HG03095 (cell line): ENCODE results near the gene C6orf62.
"Not testable (repeated sequence)": the region's sequence is repeated elsewhere in the genome, so short reads cannot be mapped to it uniquely, and the experiment has no call there.

ENCODE experiments used
- ATAC-seq: cut with Tn5 transposase; IDR thresholded peaks from one replicate; pipeline ENCODE4 v1.9.1; 2021; ENCODE audit warnings: moderate library complexity; ENCODE audit not compliant: unreplicated experiment

Gene C6orf62

DNA sequence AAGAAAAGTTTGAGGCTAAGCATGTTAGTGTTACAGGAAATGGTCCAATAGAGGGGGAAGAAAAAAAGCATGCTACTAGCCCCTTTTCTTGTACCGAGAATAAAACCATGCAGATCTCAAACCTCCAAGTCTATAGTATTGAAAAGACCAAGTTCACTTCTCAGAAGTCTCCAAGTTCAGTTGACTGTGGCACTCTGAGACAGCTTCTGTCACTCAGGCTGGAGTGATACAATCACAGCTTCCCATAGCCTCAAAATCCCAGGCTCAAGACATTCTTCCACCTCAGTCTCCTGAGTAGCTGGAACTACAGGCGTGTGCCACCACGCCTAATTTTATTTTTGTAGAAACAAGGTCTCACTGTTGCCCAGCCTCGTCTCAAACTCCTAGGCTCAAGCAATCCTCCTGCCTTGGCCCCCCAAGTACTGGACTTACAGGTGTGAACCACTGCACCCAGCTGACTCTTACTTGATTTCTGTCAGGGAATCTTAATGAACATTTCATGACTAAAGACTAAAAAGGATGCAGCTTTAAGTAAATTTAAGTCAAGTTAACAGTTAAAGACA lies 16.2 kb downstream of the C6orf62 start:
- ATAC-seq, result no peak

DNA sequence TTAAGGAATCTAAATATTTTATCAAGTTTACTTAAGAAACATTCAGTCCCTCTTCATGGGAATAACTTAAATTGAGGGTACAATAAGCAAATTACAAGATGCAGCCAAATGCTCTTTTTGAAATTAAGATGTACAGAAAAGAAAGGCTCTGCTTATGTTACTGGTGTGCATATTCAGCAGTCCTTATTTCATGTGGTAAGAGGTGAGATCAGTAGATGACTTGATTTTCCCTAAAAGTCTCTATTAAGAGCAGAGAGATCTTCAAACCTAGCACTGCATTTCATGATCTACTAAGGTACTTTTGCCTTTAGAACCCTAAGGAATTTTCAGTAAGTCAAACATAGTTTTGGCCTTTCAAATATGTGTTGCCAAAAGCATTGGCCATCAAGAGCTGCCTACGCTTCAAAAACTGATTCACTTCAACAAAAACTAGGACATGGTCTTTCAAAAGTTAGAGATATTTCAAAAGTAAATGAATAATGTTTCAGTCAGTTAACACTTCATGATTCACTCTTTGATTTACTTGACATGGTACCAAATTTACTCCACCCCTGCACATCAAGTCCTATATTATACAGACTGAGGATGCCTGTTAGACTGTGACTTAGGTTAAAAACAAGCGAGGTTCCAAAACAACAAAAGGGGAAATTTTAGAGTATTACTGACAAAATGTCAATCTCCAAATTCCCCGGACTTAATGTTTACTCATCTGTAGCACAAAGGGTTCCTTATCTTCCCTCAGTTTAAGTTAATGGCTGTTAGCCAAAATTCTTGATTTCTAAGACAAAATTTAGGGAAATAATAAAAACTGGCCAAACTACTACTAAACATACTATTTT lies 19.2 kb downstream of the C6orf62 start:
- no peak for ATAC-seq

DNA sequence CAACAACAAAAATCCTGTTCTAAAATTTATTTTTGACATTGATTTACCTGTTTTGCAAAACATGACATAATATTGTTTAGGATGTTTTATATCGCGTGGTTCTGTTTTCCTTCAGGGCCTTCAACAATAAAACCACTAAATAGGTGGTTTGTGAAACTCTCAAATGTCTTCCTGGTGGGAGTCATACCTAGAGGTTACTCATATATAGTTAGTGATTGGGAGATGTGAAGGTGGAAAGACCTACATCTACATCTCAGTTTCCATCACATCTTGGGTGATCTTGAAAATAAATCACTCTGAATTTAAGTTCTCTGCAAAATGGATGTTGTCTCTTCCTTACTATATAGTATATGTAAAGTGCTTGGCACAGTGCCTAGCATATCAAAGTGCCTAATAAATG lies 22.9 kb downstream of the C6orf62 start:
- no peak for ATAC-seq

- ATAC-seq, result not testable (repeated sequence)
Observed at GRCh38 chr6:24695635-24696034, 23.3 kb downstream of the C6orf62 start.

DNA sequence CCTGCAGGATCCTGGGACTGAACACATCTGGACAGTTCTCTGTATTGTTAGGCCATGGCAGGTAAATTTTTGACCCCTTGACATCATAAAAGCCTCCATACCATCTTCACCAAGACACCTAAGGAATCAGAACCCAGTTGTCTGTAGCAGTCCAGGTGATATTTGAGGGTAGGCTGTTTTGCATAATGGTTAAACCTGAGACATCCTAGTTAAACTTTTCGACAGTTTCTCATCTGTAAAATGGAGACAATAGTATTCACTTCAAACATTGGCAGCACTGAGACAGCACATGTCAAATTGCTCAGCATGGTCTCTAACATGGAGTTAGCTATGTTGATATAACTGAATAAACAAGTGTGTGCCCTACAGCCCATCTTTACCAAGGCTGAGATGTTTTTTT lies 24.8 kb downstream of the C6orf62 start:
- ATAC-seq, result no peak

- no peak for ATAC-seq
Observed at GRCh38 chr6:24692848-24693592, 25.9 kb downstream of the C6orf62 start.

DNA sequence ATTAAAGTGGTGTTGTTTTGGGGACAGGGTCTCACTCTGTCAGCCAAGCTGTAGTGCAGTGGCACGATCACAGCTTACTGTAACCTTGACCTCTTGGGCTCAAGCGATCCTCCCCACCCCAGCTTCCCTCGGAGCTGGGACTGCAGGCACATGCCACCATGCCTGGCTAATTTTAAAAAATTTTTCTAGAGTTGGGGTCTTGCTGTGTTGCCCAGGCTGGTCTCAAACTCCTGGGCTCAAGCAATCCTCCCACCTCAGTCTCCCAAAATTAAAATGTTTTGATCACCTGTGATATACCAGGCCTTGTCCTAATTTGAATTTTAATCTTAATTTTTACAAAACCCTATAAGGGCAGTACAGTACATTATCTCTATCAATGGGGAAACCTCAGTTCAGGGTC lies 26.5 kb downstream of the C6orf62 start:
- no peak for ATAC-seq

DNA sequence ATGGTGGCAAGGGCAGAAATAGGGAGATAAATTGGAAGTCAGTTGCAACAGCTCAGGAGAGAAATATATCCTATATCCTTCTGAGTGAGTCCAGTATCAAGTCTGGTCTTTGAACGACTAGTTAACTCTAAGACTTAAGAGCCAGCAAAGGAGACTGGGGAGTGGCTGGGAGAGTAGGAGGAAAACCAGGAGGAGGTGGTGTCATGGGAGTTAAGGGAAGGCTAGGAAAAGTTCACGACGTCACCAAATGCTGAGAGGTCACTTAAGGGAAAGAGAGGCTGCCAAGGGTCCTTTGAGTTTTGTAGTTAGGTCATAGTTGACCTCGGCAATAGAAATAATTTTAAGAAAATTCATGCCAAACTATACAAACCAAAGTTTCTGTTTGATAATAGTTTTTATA lies 27.0 kb downstream of the C6orf62 start:
- ATAC-seq, result no peak

DNA sequence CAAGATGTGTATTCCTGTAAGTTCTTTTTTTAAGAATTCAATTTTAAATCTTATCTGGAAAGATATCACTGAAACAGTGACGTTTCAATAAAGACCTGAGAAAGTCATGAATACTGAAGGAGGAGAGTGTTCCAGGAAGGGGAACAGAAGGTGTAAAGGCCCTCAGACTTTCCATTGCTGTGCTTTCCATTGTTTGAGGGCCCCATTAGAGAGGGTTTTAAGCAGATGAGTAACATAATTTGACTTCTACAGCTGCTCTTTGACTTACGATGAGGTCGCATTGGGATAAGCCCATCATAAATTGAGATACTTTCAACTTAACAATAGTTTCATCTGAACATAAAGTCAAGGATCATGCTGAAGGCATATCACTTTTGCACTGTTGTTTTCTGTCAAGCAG lies 27.4 kb downstream of the C6orf62 start:
- ATAC-seq, result no peak

DNA sequence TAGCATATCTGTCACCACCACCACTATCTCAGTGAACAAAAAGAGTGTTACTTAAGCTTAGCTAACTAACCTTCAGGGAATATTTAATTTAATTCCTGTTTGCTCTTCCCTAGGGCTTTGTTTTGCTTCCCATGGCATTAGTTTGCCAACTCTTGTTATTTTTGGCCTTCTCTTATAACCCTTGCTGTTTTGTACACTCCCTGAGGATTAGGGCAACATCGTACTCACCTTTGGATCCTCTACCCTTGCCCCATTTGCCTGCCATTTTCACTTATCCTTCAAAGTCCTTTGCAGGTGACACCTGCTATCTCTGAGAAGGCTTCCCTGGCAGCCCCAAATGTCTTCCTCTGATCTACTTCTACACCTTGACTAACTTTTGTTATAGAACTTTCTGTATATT lies 28.4 kb downstream of the C6orf62 start:
- no peak for ATAC-seq

DNA sequence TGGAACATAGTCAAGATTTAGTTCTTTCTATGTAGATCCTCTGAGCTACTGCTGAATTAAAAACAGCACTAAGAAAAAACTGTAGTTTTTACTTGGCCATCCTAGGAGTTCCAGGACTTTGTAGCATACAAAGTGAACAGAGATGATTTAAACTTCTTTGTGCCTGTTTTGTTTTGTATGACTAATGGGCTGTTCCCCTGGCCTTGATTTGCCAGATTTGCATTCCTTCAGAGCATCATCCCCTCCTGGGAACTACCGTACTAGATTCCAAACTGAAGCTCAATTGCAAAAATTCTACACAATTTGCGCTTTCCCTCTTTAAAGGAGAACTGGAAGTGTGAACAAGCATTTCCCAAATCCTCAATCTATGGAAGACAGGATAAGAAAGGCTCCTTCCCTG lies 29.0 kb downstream of the C6orf62 start:
- ATAC-seq, result no peak

- no peak for ATAC-seq
Observed at GRCh38 chr6:24686946-24687345, 32.0 kb downstream of the C6orf62 start.

GRCh38 chr6:24686408-24686807 lies 32.5 kb downstream of the C6orf62 start:
- ATAC-seq, result no peak

DNA sequence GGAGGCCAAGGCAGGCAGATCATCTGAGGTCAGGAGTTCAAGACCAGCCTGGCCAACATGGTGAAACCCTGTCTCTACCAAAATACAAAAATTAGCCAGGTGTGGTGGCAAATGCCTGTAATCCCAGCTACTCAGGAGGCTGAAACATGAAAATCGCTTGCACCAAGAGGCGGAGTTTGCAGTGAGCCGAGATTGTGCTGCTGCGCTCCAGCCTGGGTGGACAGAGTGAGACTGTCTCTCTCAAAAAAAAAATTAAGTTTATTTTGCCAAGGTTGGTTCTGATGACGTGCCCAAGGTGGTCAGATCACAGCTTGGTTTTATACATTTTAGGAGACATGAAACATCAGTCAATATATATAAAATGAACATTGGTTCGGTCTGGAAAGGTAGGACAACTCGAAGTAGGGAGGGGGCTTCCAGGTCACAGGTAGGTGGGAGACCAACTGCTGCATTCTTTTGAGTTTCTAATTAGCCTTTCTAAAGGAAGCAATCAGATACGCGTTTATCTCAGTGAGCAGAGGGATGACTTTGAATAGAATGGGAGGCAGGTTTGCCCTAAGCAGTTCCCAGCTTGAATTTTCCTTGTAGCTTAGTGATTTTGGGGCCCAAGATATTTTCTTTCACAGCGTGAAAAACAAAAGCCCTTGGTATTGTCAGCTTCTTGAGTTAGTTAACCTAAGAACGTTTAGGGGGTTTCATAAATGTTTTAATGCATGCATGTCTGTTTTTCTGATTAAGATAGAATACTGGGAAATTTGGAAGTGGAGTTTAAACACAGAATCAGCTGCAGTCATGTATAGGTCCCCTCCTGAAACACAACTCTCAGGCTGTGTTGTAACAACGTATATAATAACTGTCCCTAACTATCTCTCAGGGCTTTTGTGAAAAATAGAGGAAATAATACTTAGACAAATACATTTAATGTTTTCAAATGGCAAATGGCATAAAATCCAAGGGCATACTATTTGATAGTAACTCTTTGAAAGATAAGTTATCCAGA lies 35.4 kb downstream of the C6orf62 start:
- no peak for ATAC-seq

- no peak for ATAC-seq
Observed at GRCh38 chr6:24680582-24680981, 38.4 kb downstream of the C6orf62 start.

- not testable (repeated sequence) for ATAC-seq
Observed at GRCh38 chr6:24678792-24679352, 40.1 kb downstream of the C6orf62 start.

- no peak for ATAC-seq
Observed at GRCh38 chr6:24673625-24674024, 45.3 kb downstream of the C6orf62 start.

DNA sequence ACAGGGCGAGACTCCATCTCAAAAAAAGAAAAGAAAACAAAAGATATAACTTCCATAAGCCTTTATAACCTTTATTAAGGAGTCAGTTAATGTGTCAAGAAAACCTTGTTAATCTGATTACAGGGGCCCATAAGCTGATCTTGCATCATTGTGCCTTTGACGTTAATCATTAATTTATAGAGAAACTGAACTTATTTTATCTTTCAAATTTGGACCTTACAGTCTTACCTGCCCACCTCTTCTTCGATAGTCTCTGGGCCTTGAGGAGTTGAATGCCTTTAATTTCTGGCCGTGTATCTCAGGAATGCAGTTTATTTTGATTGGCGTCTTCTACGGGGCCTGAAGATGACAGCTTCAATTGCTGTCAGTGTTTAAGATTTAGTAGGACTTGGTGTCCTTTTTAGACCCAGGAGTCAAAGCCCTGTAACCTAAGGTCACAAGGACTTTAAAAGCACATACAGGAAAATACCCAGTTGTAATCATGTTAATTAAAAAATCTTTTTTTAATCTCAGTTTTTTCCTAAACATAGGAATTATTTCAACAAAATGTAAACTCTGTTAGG lies 46.3 kb downstream of the C6orf62 start:
- no peak for ATAC-seq

GRCh38 chr6:24671077-24671476 lies 47.9 kb downstream of the C6orf62 start:
- not testable (repeated sequence) for ATAC-seq

DNA sequence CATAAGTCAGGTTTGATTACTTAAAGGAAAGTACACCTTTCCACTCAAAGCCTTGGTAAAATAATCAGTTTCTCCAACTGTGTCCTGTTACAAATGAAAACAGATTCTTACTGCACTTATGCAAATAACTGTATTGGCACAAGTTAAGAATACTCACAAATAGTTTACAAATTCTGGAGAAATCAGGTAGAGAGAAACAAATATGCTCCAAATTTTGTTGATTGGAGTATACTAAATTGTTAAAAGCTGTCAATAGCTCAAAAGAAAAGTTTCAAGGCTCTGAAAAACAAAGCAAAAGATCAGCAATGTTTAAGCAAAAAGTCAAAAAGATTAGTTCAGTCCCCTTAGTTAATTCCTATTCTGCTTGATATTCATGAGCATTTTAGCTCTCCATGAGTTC lies 48.5 kb downstream of the C6orf62 start:
- ATAC-seq, result not testable (repeated sequence)
